PC-9 (cell line): ENCODE measurements around the gene KRT80. TPM values are rescaled to one million over a fixed set of nuclear protein-coding genes. Genes with fewer than 3 reads are reported as not detected.

Experiments used
- BruUV-seq: library from RNA; stranded (reverse); fragments of 400-500 nt; replicated peaks from 2 replicates; lab custom pipeline; 2021; lab: Mats Ljungman, UMichigan
- CTCF ChIA-PET: fragments of 300-600 bp; sonication (Branson Sonifier 250); formaldehyde crosslinking; loops from one replicate; lab custom pipeline; 2022; ENCODE audit warnings: antibody characterized with exemption; lab: Charles Lee
- POLR2A ChIA-PET: fragments of 300-600 bp; sonication (Branson Sonifier 250); formaldehyde crosslinking; loops from one replicate; lab custom pipeline; 2022; ENCODE audit warnings: antibody characterized with exemption; ENCODE audit not compliant: unreplicated experiment; lab: Charles Lee
- DNase-seq, 2 experiments: peaks; one replicate each; pipeline versions ENCODE4 v3.0.0 to v3.0.0-alpha.2; 2015 to 2022; ENCODE audit warnings: mixed read lengths in 1 of 2
- H2AFZ ChIP-seq: fragments of 200-600 bp; sonication (generic); 2 replicates; pipeline ENCODE4 v1.8.1; 2017; ENCODE audit warnings: antibody characterized with exemption
- H3F3A ChIP-seq: fragments of 200-600 bp; sonication (generic); 2 replicates; pipeline ENCODE4 v1.8.1; 2017; ENCODE audit warnings: antibody characterized with exemption, mild to moderate bottlenecking, low read depth; ENCODE audit not compliant: insufficient read depth
- H3K27ac ChIP-seq: fragments of 200-600 bp; sonication (generic); 2 replicates; pipeline ENCODE4 v1.6.1; 2016; ENCODE audit warnings: mixed run types
- H3K27me3 ChIP-seq: fragments of 200-600 bp; sonication (generic); 2 replicates; pipeline ENCODE4 v1.6.1; 2016; ENCODE audit warnings: low read depth, mixed run types; ENCODE audit not compliant: insufficient read depth
- H3K36me3 ChIP-seq: fragments of 200-600 bp; sonication (generic); 2 replicates; pipeline ENCODE4 v1.6.1; 2016; ENCODE audit warnings: low read depth, mixed run types
- H3K4me1 ChIP-seq: fragments of 200-600 bp; sonication (generic); replicated peaks from 2 replicates; pipeline ENCODE4 v1.6.1; 2016; ENCODE audit warnings: mixed run types; ENCODE audit not compliant: insufficient read depth
- H3K4me2 ChIP-seq: fragments of 200-600 bp; sonication (generic); 2 replicates; pipeline ENCODE4 v1.6.1; 2017; ENCODE audit warnings: mixed run types
- H3K4me3 ChIP-seq: fragments of 200-600 bp; sonication (generic); 2 replicates; pipeline ENCODE4 v1.6.1; 2016; ENCODE audit warnings: mixed run types
- H3K79me2 ChIP-seq: fragments of 200-600 bp; sonication (generic); 2 replicates; pipeline ENCODE4 v1.6.1; 2017; ENCODE audit warnings: low read depth, mixed run types
- H3K9me2 ChIP-seq: fragments of 200-600 bp; sonication (generic); 2 replicates; pipeline ENCODE4 v1.8.1; 2017; ENCODE audit warnings: mild to moderate bottlenecking; ENCODE audit not compliant: insufficient read depth
- H3K9me3 ChIP-seq: fragments of 200-600 bp; sonication (generic); 2 replicates; pipeline ENCODE4 v1.8.1; 2016; ENCODE audit warnings: low read depth; ENCODE audit not compliant: insufficient read depth
- H4K20me1 ChIP-seq: fragments of 200-600 bp; sonication (generic); 2 replicates; pipeline ENCODE4 v1.8.1; 2017; ENCODE audit not compliant: insufficient read depth
- EZH2 ChIP-seq: fragments of 200-600 bp; sonication (generic); IDR thresholded peaks from 2 replicates; pipeline ENCODE4 v1.8.0; 2017; ENCODE audit warnings: antibody characterized with exemption, low read depth
- intact Hi-C: fragments of 100-400 bp; cut with micrococcal nuclease; formaldehyde crosslinking; loops from one replicate; pipeline ENCODE4 v1.10.0; 2022; ENCODE audit not compliant: unreplicated experiment
- total RNA-seq: library from RNA; stranded (reverse); gene quantifications from 2 replicates; pipeline ENCODE4 v1.2.3, GENCODE V29; 2021
- TF ChIP-seq, protein P1 (sequence below): fragments of 200-600 bp; sonication (generic); conservative IDR thresholded peaks from 2 replicates; pipeline ENCODE4 v1.6.1; 2017; ENCODE audit warnings: mixed run types, antibody characterized with exemption, mild to moderate bottlenecking, moderate library complexity

The KRT80 gene
- total RNA-seq, 1 experiment from 2014 or later, result 94.9 TPM

DNA sequence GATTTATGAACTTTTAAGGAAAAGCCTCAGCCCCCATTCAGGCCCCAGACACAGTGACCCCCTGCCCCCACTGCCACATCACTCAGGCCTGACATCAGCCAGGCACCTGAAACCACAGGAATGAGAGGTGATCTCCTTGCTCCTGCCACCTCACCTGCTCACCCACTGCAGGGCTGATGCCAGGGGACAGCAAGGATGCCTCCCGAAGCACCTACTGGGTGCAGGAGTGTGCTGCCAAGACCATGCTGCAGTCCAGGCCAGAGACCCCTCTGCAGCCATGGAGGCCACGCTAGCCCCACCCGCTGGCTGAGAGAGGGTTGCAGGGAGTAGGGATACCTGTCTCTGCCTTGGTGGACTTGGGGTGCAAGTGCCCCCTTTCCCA, 22.6 kb upstream of the KRT80 start:
- peaks cover 11% of the 10 kb centered on the region; the same call in 1 of the 2 replicates for H3K79me2 ChIP-seq
- no peaks in the 10 kb centered on the region for H3K36me3 ChIP-seq
- H3K27me3 ChIP-seq, result no peaks in the 10 kb centered on the region
- no peak overlapping the region for H3K4me3 ChIP-seq
- no peaks in the 10 kb centered on the region for H3K9me3 ChIP-seq
- peak overlapping the region; percentile 58 for H3K4me2 ChIP-seq
- no TSS peak for BruUV-seq
- POLR2A ChIA-PET, result interaction anchor here (1.0 kb wide), 1 partner anchor 17 kb away, joined by 5 read pairs; no protein-coding TSS in a partner anchor
- H2AFZ ChIP-seq, result no peak overlapping the region
- TF ChIP-seq, protein P1, sequence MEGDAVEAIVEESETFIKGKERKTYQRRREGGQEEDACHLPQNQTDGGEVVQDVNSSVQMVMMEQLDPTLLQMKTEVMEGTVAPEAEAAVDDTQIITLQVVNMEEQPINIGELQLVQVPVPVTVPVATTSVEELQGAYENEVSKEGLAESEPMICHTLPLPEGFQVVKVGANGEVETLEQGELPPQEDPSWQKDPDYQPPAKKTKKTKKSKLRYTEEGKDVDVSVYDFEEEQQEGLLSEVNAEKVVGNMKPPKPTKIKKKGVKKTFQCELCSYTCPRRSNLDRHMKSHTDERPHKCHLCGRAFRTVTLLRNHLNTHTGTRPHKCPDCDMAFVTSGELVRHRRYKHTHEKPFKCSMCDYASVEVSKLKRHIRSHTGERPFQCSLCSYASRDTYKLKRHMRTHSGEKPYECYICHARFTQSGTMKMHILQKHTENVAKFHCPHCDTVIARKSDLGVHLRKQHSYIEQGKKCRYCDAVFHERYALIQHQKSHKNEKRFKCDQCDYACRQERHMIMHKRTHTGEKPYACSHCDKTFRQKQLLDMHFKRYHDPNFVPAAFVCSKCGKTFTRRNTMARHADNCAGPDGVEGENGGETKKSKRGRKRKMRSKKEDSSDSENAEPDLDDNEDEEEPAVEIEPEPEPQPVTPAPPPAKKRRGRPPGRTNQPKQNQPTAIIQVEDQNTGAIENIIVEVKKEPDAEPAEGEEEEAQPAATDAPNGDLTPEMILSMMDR, result no peak
- TF ChIP-seq EZH2, result no peak
- no peaks in the 10 kb centered on the region for H4K20me1 ChIP-seq
- no peaks in the 10 kb centered on the region for H3K9me2 ChIP-seq
- intact Hi-C loops, result loop anchor here (2.0 kb wide), 1 partner anchor 308 kb away; no protein-coding TSS in a partner anchor
- peaks cover 34% of the 10 kb centered on the region for H3F3A ChIP-seq
- peaks cover 62% of the 10 kb centered on the region for H3K4me1 ChIP-seq
- DNase-seq, result peak; percentile 75 to 80
- CTCF ChIA-PET, result interaction anchor here (0.6 to 1.2 kb wide), 2 partner anchors 28 to 768 kb away, joined by 3 to 4 read pairs; no protein-coding TSS in a partner anchor
- peak overlapping the region; percentile 85 for H3K27ac ChIP-seq

DNA sequence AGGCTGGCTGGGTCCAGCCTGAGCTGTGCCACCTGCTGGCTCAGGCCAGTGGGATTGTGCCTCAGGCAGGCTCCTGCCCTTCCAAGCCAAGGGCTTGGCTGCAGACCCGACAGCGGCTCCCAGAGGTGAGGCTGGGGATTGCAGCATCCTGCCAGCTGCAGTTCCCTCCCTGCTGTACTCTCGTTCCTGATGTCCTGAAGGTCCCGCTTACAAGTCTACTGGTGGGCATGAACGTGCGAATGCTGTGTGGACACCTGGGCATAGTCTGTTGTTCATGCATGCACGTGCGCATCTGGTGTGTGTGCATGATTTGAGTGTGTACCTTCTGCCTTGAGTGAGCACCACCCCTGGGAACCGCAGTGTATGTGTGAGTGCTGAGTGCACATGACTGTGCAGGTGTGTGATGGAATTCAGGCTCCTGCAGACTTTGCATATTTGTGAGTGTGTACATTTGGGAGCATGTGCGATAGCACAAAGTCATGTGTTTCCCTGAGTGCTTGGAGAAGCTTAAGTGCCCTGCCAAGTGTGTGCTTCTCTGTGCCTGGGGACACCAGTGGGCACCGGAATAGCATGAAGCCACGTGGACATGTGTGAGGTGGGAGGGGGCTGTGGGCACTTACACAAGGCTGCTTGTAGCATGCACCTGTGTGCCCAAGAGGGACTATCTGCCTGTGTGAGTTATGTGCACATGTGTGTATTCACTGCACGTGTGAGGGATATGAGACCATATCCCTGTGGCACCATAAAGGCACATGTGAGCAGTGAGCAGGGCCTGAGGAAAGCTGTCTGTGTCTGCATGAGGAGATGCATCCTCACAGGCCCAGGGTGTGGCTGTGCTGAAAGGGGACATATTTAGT, 22.0 kb upstream of the KRT80 start:
- Histone ChIP-seq H3K9me3 (no peaks in the 10 kb centered on the region), H2AFZ (no peak overlapping the region), H3K4me3 (no peak overlapping the region), H3K4me1 (peaks cover 56% of the 10 kb centered on the region), H3K4me2 (peak overlapping the region; percentile 58), H4K20me1 (no peaks in the 10 kb centered on the region), H3K27me3 (no peaks in the 10 kb centered on the region), H3K36me3 (no peaks in the 10 kb centered on the region), H3K9me2 (no peaks in the 10 kb centered on the region), H3K79me2 (peaks cover 11% of the 10 kb centered on the region; the same call in 1 of the 2 replicates), H3F3A (peaks cover 34% of the 10 kb centered on the region), H3K27ac (peak overlapping the region; percentile 85)
- DNase-seq, result peak; percentile 79 to 93
- TF ChIP-seq, protein P1, result peak; percentile 98
- no peak for TF ChIP-seq EZH2
- no TSS peak for BruUV-seq
- intact Hi-C loops, result loop anchor here (1.0 to 2.0 kb wide), 6 partner anchors 21 to 309 kb away; partner anchors contain the start of gene KRT80
- ChIA-PET CTCF (interaction anchor here (0.5 to 1.2 kb wide), 5 partner anchors 23 to 1239 kb away, joined by 3 to 10 read pairs (median 4); no protein-coding TSS in a partner anchor), POLR2A (interaction anchor here (0.6 to 1.0 kb wide), 6 partner anchors 12 to 308 kb away, joined by 3 to 13 read pairs (median 4); no protein-coding TSS in a partner anchor)
